Body of pancreas (tissue), 4 donors: ENCODE results near the gene ARID5B. TPM values are rescaled to one million over a fixed set of nuclear protein-coding genes. Genes with fewer than 3 reads are reported as not detected.

ENCODE experiments used
- ATAC-seq: fragments of 150-250 bp; one replicate; pipeline ENCODE4 v1.9.1; 2016
- DNase-seq, 4 donors: peaks; one replicate each; pipeline ENCODE4 v3.0.0-alpha.2; 2019
- H3K27ac ChIP-seq, 4 donors: fragments of 200-600 bp; sonication (generic); 1 replicate in 3 of 4; 2 replicates in 1 of 4; pipeline versions ENCODE4 v1.5.1 to v1.6.1; 2016 to 2019; ENCODE audit warnings: mild to moderate bottlenecking in 1 of 4, mixed read lengths in 1 of 4, moderate library complexity in 1 of 4
- H3K27me3 ChIP-seq, 2 donors: fragments of 200-600 bp; sonication (generic); one replicate each; pipeline ENCODE4 v1.6.0; 2016; ENCODE audit warnings: mild to moderate bottlenecking in 1 of 2
- H3K36me3 ChIP-seq, 2 donors: fragments of 200-600 bp; sonication (generic); replicated peaks in 1 of 2; 2 replicates each; pipeline ENCODE4 v1.5.1; 2016; ENCODE audit warnings: low read depth in 2 of 2; ENCODE audit not compliant: insufficient read depth in 1 of 2
- H3K4me1 ChIP-seq: fragments of 200-600 bp; sonication (generic); one replicate; pipeline ENCODE4 v1.6.0; 2016
- H3K4me3 ChIP-seq, 2 donors: fragments of 200-600 bp; sonication (generic); 1 replicate in 1 of 2; 2 replicates in 1 of 2; pipeline ENCODE4 v1.5.1; 2016 to 2019
- H3K9me3 ChIP-seq, 3 donors: fragments of 200-600 bp; sonication (generic); 1 replicate in 2 of 3; 2 replicates in 1 of 3; pipeline ENCODE4 v1.5.1; 2016
- POLR2A ChIP-seq, 3 donors: fragments of 450-650 bp; IDR thresholded peaks; one replicate each; pipeline ENCODE4 v1.6.1; 2016; ENCODE audit warnings: antibody characterized with exemption in 3 of 3, mild to moderate bottlenecking in 2 of 3
- WGBS, 2 donors: methylation state at CpG; one replicate each; pipeline ENCODE4 v1.1.5; 2017; 5-methylcytosine and 5-hydroxymethylcytosine counted together
- intact Hi-C: fragments of 100-400 bp; cut with DNase I; formaldehyde crosslinking; loops from one replicate; pipeline ENCODE4 v1.15.1; 2023
- total RNA-seq, 2 donors: library from RNA; depleted of rRNA; stranded (reverse); fragments of >200 nt; gene quantifications; one replicate each; pipeline ENCODE4 v1.1.0, GENCODE V29; 2016
- TF ChIP-seq, protein P1 (sequence below), 7 experiments: fragments of 450-650 bp in 4 of 7; fragments of 200-600 bp in 3 of 7; sonication (generic) in 3 of 7; IDR thresholded peaks; one replicate each; pipeline ENCODE4 v1.5.1; 2016 to 2019; ENCODE audit warnings: antibody characterized with exemption in 7 of 7

The ARID5B gene
- total RNA-seq, 2 donors from 2014 or later: 16.1 to 17.1 TPM

DNA sequence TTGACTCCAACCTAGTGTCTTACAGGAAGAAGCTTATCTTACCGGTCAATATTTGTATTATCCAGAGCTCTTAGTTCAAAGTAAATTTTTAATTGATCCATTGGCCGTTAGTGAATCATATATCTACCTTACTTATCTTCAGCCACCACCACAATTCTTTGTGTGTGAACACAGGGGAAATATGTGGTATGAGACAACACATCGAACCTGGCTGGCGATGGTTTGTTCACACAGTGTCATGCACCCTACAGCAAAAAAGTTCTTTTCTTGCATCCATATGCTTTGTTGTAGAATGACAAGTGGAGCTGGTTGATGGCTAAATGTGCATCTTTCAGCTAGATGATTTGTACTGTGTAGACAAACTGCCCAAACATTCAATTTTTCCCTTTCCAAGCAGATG lies 65.8 kb downstream of the ARID5B start:
- peaks cover 12% of the 10 kb centered on the region for H3K4me1 ChIP-seq
- intact Hi-C loops: no loop called here
- no peak overlapping the region for H3K4me3 ChIP-seq
- H3K27me3 ChIP-seq: no peaks in the 10 kb centered on the region
- ATAC-seq: no peak
- TF ChIP-seq, protein P1, sequence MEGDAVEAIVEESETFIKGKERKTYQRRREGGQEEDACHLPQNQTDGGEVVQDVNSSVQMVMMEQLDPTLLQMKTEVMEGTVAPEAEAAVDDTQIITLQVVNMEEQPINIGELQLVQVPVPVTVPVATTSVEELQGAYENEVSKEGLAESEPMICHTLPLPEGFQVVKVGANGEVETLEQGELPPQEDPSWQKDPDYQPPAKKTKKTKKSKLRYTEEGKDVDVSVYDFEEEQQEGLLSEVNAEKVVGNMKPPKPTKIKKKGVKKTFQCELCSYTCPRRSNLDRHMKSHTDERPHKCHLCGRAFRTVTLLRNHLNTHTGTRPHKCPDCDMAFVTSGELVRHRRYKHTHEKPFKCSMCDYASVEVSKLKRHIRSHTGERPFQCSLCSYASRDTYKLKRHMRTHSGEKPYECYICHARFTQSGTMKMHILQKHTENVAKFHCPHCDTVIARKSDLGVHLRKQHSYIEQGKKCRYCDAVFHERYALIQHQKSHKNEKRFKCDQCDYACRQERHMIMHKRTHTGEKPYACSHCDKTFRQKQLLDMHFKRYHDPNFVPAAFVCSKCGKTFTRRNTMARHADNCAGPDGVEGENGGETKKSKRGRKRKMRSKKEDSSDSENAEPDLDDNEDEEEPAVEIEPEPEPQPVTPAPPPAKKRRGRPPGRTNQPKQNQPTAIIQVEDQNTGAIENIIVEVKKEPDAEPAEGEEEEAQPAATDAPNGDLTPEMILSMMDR (IDR thresholded peaks at IDR 0.05): no peak
- TF ChIP-seq POLR2A (IDR thresholded peaks at IDR 0.05): no peak
- WGBS, 2 donors: 62 to 70% methylated on average over 4 of the region's 4 CpGs
- no peaks in the 10 kb centered on the region for H3K9me3 ChIP-seq
- H3K36me3 ChIP-seq: no peaks in the 10 kb centered on the region
- DNase-seq: no peak
- H3K27ac ChIP-seq: no peak overlapping the region

DNA sequence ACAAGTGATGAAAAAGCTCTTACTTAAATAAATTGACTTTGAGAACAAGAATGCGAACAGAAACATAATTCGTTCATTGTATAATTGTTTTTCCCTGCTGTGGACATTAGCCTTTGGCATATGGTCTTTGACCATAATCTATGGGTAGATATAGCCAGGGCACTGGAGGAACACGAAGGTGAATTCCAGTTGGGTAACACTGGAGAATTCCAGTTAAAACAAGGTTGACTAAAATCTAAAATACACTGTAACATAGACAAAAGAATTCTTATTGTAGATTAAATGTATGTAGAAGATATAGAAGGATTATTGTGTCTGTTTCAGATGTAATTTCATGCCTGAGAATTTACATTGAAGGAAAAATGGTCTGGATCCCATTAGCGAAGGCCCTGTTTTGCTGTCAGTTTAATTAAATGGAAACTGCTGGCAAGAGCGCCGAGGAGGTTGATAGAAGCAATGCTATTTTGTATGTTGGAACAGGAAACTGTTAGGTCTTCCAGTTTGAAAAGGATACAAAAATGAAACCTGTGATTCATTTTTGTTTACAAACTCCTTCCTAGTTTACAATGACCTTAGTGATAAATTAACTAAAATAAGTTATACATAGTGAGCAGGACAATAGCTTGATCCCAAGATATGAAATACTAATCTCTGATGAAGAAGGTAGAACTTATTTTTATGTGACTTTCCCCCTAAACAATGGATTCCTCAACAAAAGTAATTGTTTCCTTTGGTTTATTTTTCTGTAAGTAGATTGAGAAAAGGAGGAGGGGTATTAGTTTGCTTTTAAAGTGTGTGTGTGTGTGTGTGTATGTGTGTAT lies 68.9 kb downstream of the ARID5B start:
- Histone ChIP-seq H3K9me3 (no peaks in the 10 kb centered on the region), H3K36me3 (no peaks in the 10 kb centered on the region), H3K27me3 (no peaks in the 10 kb centered on the region), H3K27ac (peak overlapping the region in 3 of 4 donors; percentile 8 to 50 (median 19)), H3K4me3 (no peak overlapping the region), H3K4me1 (peaks cover 19% of the 10 kb centered on the region)
- DNase-seq: peak in 2 of 4 donors; percentile 11 to 19
- TF ChIP-seq, protein P1 (IDR thresholded peaks at IDR 0.05): no peak
- TF ChIP-seq POLR2A (IDR thresholded peaks at IDR 0.05): no peak
- intact Hi-C loops: no loop called here
- no peak for ATAC-seq
- WGBS, 2 donors: 73 to 79% methylated on average over 6 of the region's 6 CpGs

DNA sequence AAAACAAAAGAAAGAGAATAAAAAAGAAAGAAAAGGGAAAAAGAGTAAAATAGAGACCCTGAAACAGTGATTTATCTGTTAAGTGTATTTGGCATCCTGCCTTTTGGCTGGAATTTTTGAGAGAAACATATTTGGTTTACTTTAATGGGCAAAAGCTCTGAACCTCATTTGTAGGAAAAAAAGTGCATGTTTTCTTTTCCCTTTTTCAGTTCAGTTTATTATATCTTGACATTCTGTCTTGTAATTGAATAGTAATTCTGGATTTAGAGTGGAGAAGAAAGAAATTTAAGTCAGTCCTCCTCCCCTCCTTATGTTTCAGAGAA lies 69.5 kb downstream of the ARID5B start:
- DNase-seq: no peak

DNA sequence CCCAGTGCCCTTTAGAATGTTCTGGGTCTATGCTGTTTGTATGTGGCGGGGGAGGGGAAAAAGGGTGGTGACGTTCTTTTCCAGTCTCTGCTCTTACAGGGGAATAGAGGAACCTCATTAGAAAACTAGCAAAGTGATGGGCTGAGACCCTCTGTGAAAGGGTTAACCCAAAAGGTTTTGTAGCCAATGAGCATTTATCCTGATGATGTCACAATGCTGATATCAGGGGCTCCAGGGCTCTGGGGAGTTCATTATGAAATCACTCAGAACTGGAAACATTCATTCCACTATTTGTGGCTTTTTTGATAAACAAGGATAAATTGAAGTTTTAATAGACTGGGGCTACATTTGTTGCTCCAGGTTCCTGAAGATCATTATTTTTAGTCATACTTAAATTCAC lies 71.7 kb downstream of the ARID5B start:
- Histone ChIP-seq H3K27me3 (no peaks in the 10 kb centered on the region), H3K27ac (no peak overlapping the region), H3K36me3 (no peaks in the 10 kb centered on the region), H3K4me1 (peaks cover 19% of the 10 kb centered on the region), H3K9me3 (no peaks in the 10 kb centered on the region), H3K4me3 (no peak overlapping the region)
- ATAC-seq: no peak
- WGBS, 2 donors: 67 to 87% methylated on average over 2 of the region's 2 CpGs
- TF ChIP-seq, protein P1 (IDR thresholded peaks at IDR 0.05): no peak
- no peak for TF ChIP-seq POLR2A (IDR thresholded peaks at IDR 0.05)
- intact Hi-C loops: no loop called here
- DNase-seq: no peak

More for the DNA sequence above, 69.5 kb downstream of the ARID5B start:
- H3K4me3 ChIP-seq: no peak overlapping the region
- ATAC-seq: no peak
- no peaks in the 10 kb centered on the region for H3K9me3 ChIP-seq
- no peaks in the 10 kb centered on the region for H3K36me3 ChIP-seq
- no peak for TF ChIP-seq POLR2A (IDR thresholded peaks at IDR 0.05)
- TF ChIP-seq, protein P1 (IDR thresholded peaks at IDR 0.05): no peak
- peaks cover 19% of the 10 kb centered on the region for H3K4me1 ChIP-seq
- intact Hi-C loops: no loop called here
- peak overlapping the region in 3 of 4 donors; percentile 8 to 50 (median 19) for H3K27ac ChIP-seq
- no peaks in the 10 kb centered on the region for H3K27me3 ChIP-seq

DNA sequence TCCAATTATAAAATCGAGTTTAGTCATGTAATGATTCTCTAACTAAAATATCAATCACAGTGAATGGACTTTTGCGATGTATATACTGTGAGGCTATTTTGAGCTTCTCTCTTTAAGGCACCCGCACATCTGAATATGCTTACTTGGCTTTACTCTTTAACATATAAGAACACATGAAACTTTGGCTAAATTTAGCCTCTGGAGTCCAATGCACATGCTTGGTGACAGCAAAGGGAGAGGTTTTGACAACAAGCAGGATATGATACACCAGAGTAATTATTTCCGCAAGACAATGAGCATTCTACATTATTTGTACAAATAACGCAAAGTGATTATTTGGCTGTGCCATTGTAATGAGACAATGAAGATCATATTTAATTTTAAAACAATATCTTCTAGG lies 72.4 kb downstream of the ARID5B start:
- DNase-seq: no peak
- H3K4me1 ChIP-seq: peaks cover 19% of the 10 kb centered on the region
- no peak for TF ChIP-seq POLR2A (IDR thresholded peaks at IDR 0.05)
- TF ChIP-seq, protein P1 (IDR thresholded peaks at IDR 0.05): no peak

More for the DNA sequence above, 72.4 kb downstream of the ARID5B start:
- 68 to 74% methylated on average over 5 of the region's 5 CpGs for WGBS, 2 donors
- ATAC-seq: no peak
- Histone ChIP-seq H3K36me3 (no peaks in the 10 kb centered on the region), H3K9me3 (no peaks in the 10 kb centered on the region), H3K4me3 (no peak overlapping the region), H3K27me3 (no peaks in the 10 kb centered on the region), H3K27ac (no peak overlapping the region)
- intact Hi-C loops: no loop called here
